HEK293 (cell line): ENCODE data around the gene ADAMTSL3.

Experiments
- CTCF ChIA-PET: fragments of 350-600 bp; formaldehyde crosslinking; extraction: SDS; loops from one replicate; lab custom pipeline; 2021; ENCODE audit warnings: antibody characterized with exemption; lab: Yijun Ruan, JAX
- POLR2A ChIA-PET: fragments of 300-600 bp; formaldehyde crosslinking; extraction: SDS; loops from one replicate; lab custom pipeline; 2020; ENCODE audit warnings: antibody characterized with exemption, inconsistent platforms; lab: Yijun Ruan, JAX
- H3K27ac ChIP-seq: fragments of 200-500 bp; sonication (Bioruptor generic); 2 replicates; pipeline ENCODE4 v1.5.1; 2014; ENCODE audit warnings: low read depth, low read length, control low read depth, inconsistent platforms; ENCODE audit errors: extremely low read depth
- H3K36me3 ChIP-seq, 2 experiments: fragments of 200-500 bp in 1 of 2; sonication (Bioruptor generic) in 1 of 2; 1 replicate in 1 of 2; 2 replicates in 1 of 2; pipeline ENCODE4 v1.5.1; 2014 to 2017; ENCODE audit warnings: inconsistent platforms in 2 of 2, low read length in 2 of 2; ENCODE audit not compliant: control insufficient read depth in 2 of 2, insufficient read depth in 1 of 2
- H3K4me1 ChIP-seq: fragments of 200-500 bp; sonication (Bioruptor generic); 2 replicates; pipeline ENCODE4 v1.5.1; 2014; ENCODE audit warnings: mild to moderate bottlenecking, low read length, inconsistent platforms; ENCODE audit not compliant: control insufficient read depth, insufficient read depth
- H3K4me3 ChIP-seq: 2 replicates; pipeline ENCODE4 v1.5.1; 2011; ENCODE audit warnings: low read depth, mild to moderate bottlenecking, control low read depth, low read length, moderate library complexity
- H3K9me3 ChIP-seq: fragments of 200-500 bp; sonication (Bioruptor generic); 2 replicates; pipeline ENCODE4 v1.5.1; 2014; ENCODE audit warnings: low read depth, low read length, inconsistent platforms; ENCODE audit not compliant: control insufficient read depth, insufficient read depth
- ATF2 ChIP-seq: fragments of 450-650 bp; formaldehyde crosslinking; IDR thresholded peaks from 2 replicates; pipeline ENCODE4 v1.5.1; 2016; ENCODE audit warnings: missing biosample characterization, missing genetic modification characterization, low read depth
- BCL11A ChIP-seq: fragments of 450-650 bp; formaldehyde crosslinking; IDR thresholded peaks from 2 replicates; pipeline ENCODE4 v1.5.1; 2016; ENCODE audit warnings: low read depth, missing biosample characterization, missing genetic modification characterization
- KLF8 ChIP-seq: fragments of 450-650 bp; formaldehyde crosslinking; IDR thresholded peaks from 2 replicates; pipeline ENCODE4 v1.5.1; 2016; ENCODE audit warnings: missing biosample characterization, missing genetic modification characterization
- OSR2 ChIP-seq: fragments of 450-650 bp; formaldehyde crosslinking; IDR thresholded peaks from 2 replicates; pipeline ENCODE4 v1.5.1; 2016; ENCODE audit warnings: missing biosample characterization, missing genetic modification characterization
- SCRT1 ChIP-seq: fragments of 450-650 bp; formaldehyde crosslinking; IDR thresholded peaks from 2 replicates; pipeline ENCODE4 v1.5.1; 2016; ENCODE audit warnings: missing biosample characterization, missing genetic modification characterization, borderline replicate concordance
- WT1 ChIP-seq: fragments of 450-650 bp; formaldehyde crosslinking; IDR thresholded peaks from 2 replicates; pipeline ENCODE4 v1.5.1; 2016; ENCODE audit warnings: missing biosample characterization, missing genetic modification characterization
- ZBTB20 ChIP-seq: fragments of 450-650 bp; formaldehyde crosslinking; IDR thresholded peaks from 2 replicates; pipeline ENCODE4 v1.5.1; 2016; ENCODE audit warnings: missing biosample characterization, missing genetic modification characterization
- ZFP69B ChIP-seq: fragments of 450-650 bp; formaldehyde crosslinking; IDR thresholded peaks from 2 replicates; pipeline ENCODE4 v1.5.1; 2016; ENCODE audit warnings: missing biosample characterization, missing genetic modification characterization
- ZNF157 ChIP-seq: fragments of 450-650 bp; formaldehyde crosslinking; IDR thresholded peaks from 2 replicates; pipeline ENCODE4 v1.5.1; 2016; ENCODE audit warnings: missing biosample characterization, missing genetic modification characterization
- ZNF280C ChIP-seq: fragments of 450-650 bp; formaldehyde crosslinking; IDR thresholded peaks from 2 replicates; pipeline ENCODE4 v1.5.1; 2016; ENCODE audit warnings: missing biosample characterization, missing genetic modification characterization
- ZNF324 ChIP-seq: fragments of 450-650 bp; formaldehyde crosslinking; IDR thresholded peaks from 2 replicates; pipeline ENCODE4 v1.5.1; 2016; ENCODE audit warnings: missing biosample characterization, missing genetic modification characterization
- ZNF449 ChIP-seq: fragments of 450-650 bp; formaldehyde crosslinking; IDR thresholded peaks from 2 replicates; pipeline ENCODE4 v1.5.1; 2017; ENCODE audit warnings: missing biosample characterization, mild to moderate bottlenecking, missing genetic modification characterization, moderate library complexity
- ZNF488 ChIP-seq: fragments of 450-650 bp; formaldehyde crosslinking; IDR thresholded peaks from 2 replicates; pipeline ENCODE4 v1.5.1; 2016; ENCODE audit warnings: missing biosample characterization, missing genetic modification characterization
- ZNF513 ChIP-seq: fragments of 450-650 bp; IDR thresholded peaks from 2 replicates; pipeline ENCODE4 v1.5.1; 2018; ENCODE audit warnings: missing biosample characterization, missing genetic modification characterization
- ZNF518A ChIP-seq: fragments of 450-650 bp; formaldehyde crosslinking; conservative IDR thresholded peaks from 2 replicates; pipeline ENCODE4 v1.5.1; 2016; ENCODE audit warnings: low read depth, missing biosample characterization, missing genetic modification characterization
- ZNF654 ChIP-seq: fragments of 450-650 bp; formaldehyde crosslinking; IDR thresholded peaks from 2 replicates; pipeline ENCODE4 v1.5.1; 2016; ENCODE audit warnings: low read depth, missing biosample characterization, missing genetic modification characterization
- ZNF660 ChIP-seq: fragments of 450-650 bp; IDR thresholded peaks from 2 replicates; pipeline ENCODE4 v1.5.1; 2018; ENCODE audit warnings: missing biosample characterization, mild to moderate bottlenecking, missing genetic modification characterization
- ZNF792 ChIP-seq: fragments of 450-650 bp; formaldehyde crosslinking; IDR thresholded peaks from 2 replicates; pipeline ENCODE4 v1.5.1; 2016; ENCODE audit warnings: missing biosample characterization, missing genetic modification characterization
- ZSCAN5A ChIP-seq: fragments of 450-650 bp; formaldehyde crosslinking; IDR thresholded peaks from 2 replicates; pipeline ENCODE4 v1.5.1; 2016; ENCODE audit warnings: missing biosample characterization, missing genetic modification characterization

The ADAMTSL3 gene

GRCh38 chr15:83835479-83835878, 181.6 kb downstream of the ADAMTSL3 start:
- CTCF ChIA-PET, result interaction anchor here (1.2 to 1.5 kb wide), 2 partner anchors 86 to 270 kb away, joined by 3 to 5 read pairs; no protein-coding TSS in a partner anchor
- TF ChIP-seq ZNF157 (no peak), ZBTB20 (tag by site-specific recombination) (no peak), ZSCAN5A (tag by site-specific recombination) (no peak), SCRT1 (tag by site-specific recombination) (no peak), OSR2 (no peak), WT1 (no peak)
- TF ChIP-seq, all 188 proteins: peak for 0
- no peaks in the 10 kb centered on the region for H3K4me1 ChIP-seq
- no peak overlapping the region for H3K27ac ChIP-seq
- no peak overlapping the region for H3K4me3 ChIP-seq
- no peaks in the 10 kb centered on the region for H3K9me3 ChIP-seq
- no peaks in the 10 kb centered on the region for H3K36me3 ChIP-seq
- POLR2A ChIA-PET, result no interaction called here

- no peak overlapping the region for H3K27ac ChIP-seq
- H3K4me3 ChIP-seq, result no peak overlapping the region
- H3K9me3 ChIP-seq, result no peaks in the 10 kb centered on the region
- ChIA-PET POLR2A (no interaction called here), CTCF (interaction anchor here (0.6 to 2.9 kb wide), 48 partner anchors 8 to 1115 kb away, joined by 3 to 26 read pairs (median 4); no protein-coding TSS in a partner anchor)
- no peaks in the 10 kb centered on the region for H3K4me1 ChIP-seq
- H3K36me3 ChIP-seq, result no peaks in the 10 kb centered on the region
- TF ChIP-seq ZFP69B (tag by site-specific recombination) (no peak), KLF8 (tag by site-specific recombination) (no peak), ZNF792 (tag by site-specific recombination) (no peak), ZNF513 (no peak), ZNF280C (no peak), ZNF488 (tag by site-specific recombination) (no peak), ZNF660 (0 out of 2 replicates have a peak, but pooled peaks have one; percentile 23), ATF2 (tag by site-specific recombination) (0 out of 2 replicates have a peak, but pooled peaks have one; percentile 8), BCL11A (tag by site-specific recombination) (no peak), ZNF654 (peak; percentile 25), ZNF449 (tag by site-specific recombination) (no peak), ZNF518A (no peak), ZNF324 (tag by site-specific recombination) (no peak)
Measured at GRCh38 chr15:83837945-83838571, 184.1 kb downstream of the ADAMTSL3 start.
